HepG2 (cell line): ENCODE data around the gene LILRB3. TPM values are rescaled to one million over a fixed set of nuclear protein-coding genes. Genes with fewer than 3 reads are reported as not detected.

Source experiments
- ATAC-seq: fragments of 200-7000 bp; cut with Tn5 transposase; 3 replicates; pipeline ENCODE4 v1.9.1; 2020; ENCODE audit warnings: mild to moderate bottlenecking, moderate library complexity
- BruUV-seq: library from RNA; stranded (reverse); fragments of 400-500 nt; replicated peaks from 2 replicates; lab custom pipeline; 2021; lab: Mats Ljungman, UMichigan
- CTCF ChIA-PET: fragments of 300-600 bp; formaldehyde crosslinking; extraction: SDS; loops from one replicate; lab custom pipeline; 2021; ENCODE audit warnings: low total read pairs, inconsistent platforms, low intra/inter-chr PET ratio; lab: Yijun Ruan, JAX
- POLR2A ChIA-PET: fragments of 350-600 bp; sonication (Branson Sonifier 250); formaldehyde crosslinking; loops from one replicate; lab custom pipeline; 2020; ENCODE audit warnings: antibody characterized with exemption, inconsistent platforms; lab: Yijun Ruan, JAX
- DNase-seq: peaks from one replicate; pipeline ENCODE4 v3.0.0-alpha.2; 2015; ENCODE audit warnings: low spot score
- FAIRE-seq: peaks from 3 replicates; lab custom pipeline; 2011; peaks lifted over from hg19 to GRCh38; lab: Jason Lieb, UNC
- H2AFZ ChIP-seq: one replicate; pipeline ENCODE4 v1.6.1; 2011; ENCODE audit warnings: low read length, inconsistent platforms
- H3K27ac ChIP-seq: fragments of 300-600 bp; 3 replicates; pipeline ENCODE4 v1.8.0; 2011; ENCODE audit warnings: mixed run types, mild to moderate bottlenecking, mixed read lengths, low read length, inconsistent platforms; ENCODE audit not compliant: insufficient read depth; ENCODE audit errors: extremely low read length
- H3K27me3 ChIP-seq, 2 experiments: fragments of 200-600 bp in 1 of 2; 2 replicates in 1 of 2; 3 replicates in 1 of 2; pipeline versions ENCODE4 v1.6.0 to v1.8.0; 2011; ENCODE audit warnings: low read length in 2 of 2, mild to moderate bottlenecking in 2 of 2, moderate library complexity in 2 of 2, inconsistent platforms in 1 of 2; ENCODE audit not compliant: insufficient read depth in 2 of 2, control insufficient read depth in 1 of 2
- H3K36me3 ChIP-seq, 2 experiments: fragments of 200-600 bp in 1 of 2; replicated peaks in 1 of 2; 2 replicates in 1 of 2; 3 replicates in 1 of 2; pipeline versions ENCODE4 v1.5.1 to v1.8.0; 2011; ENCODE audit warnings: low read length in 2 of 2, inconsistent platforms in 1 of 2; ENCODE audit not compliant: insufficient read depth in 2 of 2, control insufficient read depth in 1 of 2
- H3K4me1 ChIP-seq: 2 replicates; pipeline ENCODE4 v1.5.1; 2012; ENCODE audit warnings: low read length, inconsistent platforms; ENCODE audit not compliant: insufficient read depth
- H3K4me2 ChIP-seq: 2 replicates; pipeline ENCODE4 v1.6.0; 2011; ENCODE audit warnings: low read depth, low read length, inconsistent platforms
- H3K4me3 ChIP-seq, 3 experiments: fragments of 200-600 bp in 1 of 3; sonication (generic), shearing (Covaris generic) in 1 of 3; replicated peaks in 1 of 3; 2 replicates each; pipeline ENCODE4 v1.5.1; 2011 to 2016; ENCODE audit warnings: low read length in 3 of 3, inconsistent platforms in 2 of 3, low read depth in 2 of 3, mild to moderate bottlenecking in 2 of 3, control low read depth in 1 of 3, mixed read lengths in 1 of 3; ENCODE audit not compliant: insufficient read depth in 1 of 3
- H3K79me2 ChIP-seq: one replicate; pipeline ENCODE4 v1.6.1; 2011; ENCODE audit warnings: low read length, inconsistent platforms; ENCODE audit not compliant: insufficient read depth
- H3K9ac ChIP-seq: 2 replicates; pipeline ENCODE4 v1.6.0; 2011; ENCODE audit warnings: mild to moderate bottlenecking, low read depth, low read length, inconsistent platforms; ENCODE audit not compliant: insufficient read depth
- H3K9me3 ChIP-seq: 2 replicates; pipeline ENCODE4 v1.5.1; 2012; ENCODE audit warnings: mild to moderate bottlenecking, low read length
- H4K20me1 ChIP-seq: 2 replicates; pipeline ENCODE4 v1.6.0; 2011; ENCODE audit warnings: inconsistent platforms, mild to moderate bottlenecking, low read length, moderate library complexity; ENCODE audit not compliant: insufficient read depth
- CREBL2 ChIP-seq: sonication (generic); formaldehyde crosslinking; IDR thresholded peaks from 2 replicates; pipeline ENCODE4 v1.8.1; 2023; ENCODE audit warnings: missing genetic modification reagents, mild to moderate bottlenecking, borderline replicate concordance
- DZIP1 ChIP-seq: sonication (generic); formaldehyde crosslinking; IDR thresholded peaks from 2 replicates; pipeline ENCODE4 v1.5.0; 2020; ENCODE audit warnings: mild to moderate bottlenecking, missing genetic modification reagents
- FOXK2 ChIP-seq: fragments of 450-650 bp; IDR thresholded peaks from 2 replicates; pipeline ENCODE4 v1.6.1; 2016
- HHEX ChIP-seq: IDR thresholded peaks from 2 replicates; pipeline ENCODE4 v1.6.1; 2016; ENCODE audit warnings: control low read depth
- MYPOP ChIP-seq: sonication (generic); formaldehyde crosslinking; IDR thresholded peaks from 2 replicates; pipeline ENCODE4 v1.8.1; 2023; ENCODE audit warnings: mild to moderate bottlenecking, moderate library complexity, missing genetic modification reagents
- NFYC ChIP-seq: IDR thresholded peaks from 2 replicates; pipeline ENCODE4 v1.6.1; 2016; ENCODE audit warnings: missing genetic modification reagents, missing compliant biosample characterization
- SAFB2 ChIP-seq: sonication (generic); formaldehyde crosslinking; IDR thresholded peaks from 2 replicates; pipeline ENCODE4 v1.5.1; 2020; ENCODE audit warnings: missing genetic modification reagents, low read depth, mild to moderate bottlenecking, borderline replicate concordance
- SIX4 ChIP-seq: sonication (generic); formaldehyde crosslinking; IDR thresholded peaks from 2 replicates; pipeline ENCODE4 v1.4.0; 2020; ENCODE audit warnings: missing genetic modification reagents
- ZC3H13 ChIP-seq: sonication (generic); formaldehyde crosslinking; IDR thresholded peaks from 2 replicates; pipeline ENCODE4 v1.8.1; 2023; ENCODE audit warnings: mild to moderate bottlenecking, missing genetic modification reagents, moderate library complexity
- ZNF136 ChIP-seq: sonication (generic); formaldehyde crosslinking; IDR thresholded peaks from 2 replicates; pipeline ENCODE4 v1.8.1; 2022; ENCODE audit warnings: low read depth, mild to moderate bottlenecking, moderate library complexity, missing genetic modification reagents
- ZNF230 ChIP-seq: sonication (generic); formaldehyde crosslinking; IDR thresholded peaks from 2 replicates; pipeline ENCODE4 v1.4.0; 2020; ENCODE audit warnings: mild to moderate bottlenecking, missing genetic modification reagents
- ZNF382 ChIP-seq: sonication (generic); formaldehyde crosslinking; IDR thresholded peaks from 2 replicates; pipeline ENCODE4 v1.5.0; 2020; ENCODE audit warnings: missing genetic modification reagents, mild to moderate bottlenecking, borderline replicate concordance
- ZNF597 ChIP-seq: sonication (generic); formaldehyde crosslinking; IDR thresholded peaks from 2 replicates; pipeline ENCODE4 v1.5.0; 2020; ENCODE audit warnings: missing genetic modification reagents
- ZNF768 ChIP-seq: sonication (generic); formaldehyde crosslinking; IDR thresholded peaks from 2 replicates; pipeline ENCODE4 v1.4.0; 2020; ENCODE audit warnings: missing genetic modification reagents
- WGBS: methylation state at CpG from one replicate; pipeline ENCODE4 v1.1.6; 2017; ENCODE audit warnings: low lambda C conversion rate; 5-methylcytosine and 5-hydroxymethylcytosine counted together
- in situ Hi-C: cut with HindIII; loops from 2 replicates; pipeline ENCODE4 v1.10.0; 2017; ENCODE audit warnings: low pct_unique_long_range_greater_than_20kb; ENCODE audit not compliant: extremely low pct_ligation_motif_present
- intact Hi-C: fragments of 100-400 bp; cut with micrococcal nuclease; formaldehyde crosslinking; loops from one replicate; pipeline ENCODE4 v1.10.0; 2022; ENCODE audit not compliant: unreplicated experiment
- polyA plus RNA-seq, 8 experiments: library from polyadenylated mRNA; depleted of rRNA in 3 of 8; stranded (reverse) in 7 of 8; unstranded in 1 of 8; fragments of >200 nt; fragmentation: Illumina TruSeq in 4 of 8; extraction: Trizol in 4 of 8; gene quantifications; 2 replicates each; pipeline versions ENCODE4 v1.2.1 to v1.2.3, GENCODE V29; 2011 to 2016; ENCODE audit warnings: low read depth in 4 of 8, missing spikeins in 1 of 8, mixed read lengths in 1 of 8; ENCODE audit not compliant: insufficient read depth in 1 of 8
- total RNA-seq, 5 experiments: library from RNA; depleted of rRNA; stranded (reverse); fragments of >200 nt; fragmentation: Illumina TruSeq; extraction: Trizol; gene quantifications; 2 replicates each; pipeline ENCODE4 v1.2.3, GENCODE V29; 2016; ENCODE audit warnings: low read depth in 1 of 5

LILRB3 gene
- total and polyA plus RNA-seq, 2 of the 13 experiments (the other 11 are each of a cell fraction or from before 2014, with no cell fraction given), result 0.22 TPM; not detected in 1

GRCh38 chr19:54199401-54199800 lies 23.4 kb downstream of the LILRB3 start:
- no peak overlapping the region for H3K27ac ChIP-seq
- H3K79me2 ChIP-seq, result peaks cover 37% of the 10 kb centered on the region
- peaks cover 4 to 41% of the 10 kb centered on the region in 2 experiments for H3K36me3 ChIP-seq
- in situ Hi-C loops, result no loop called here
- no peak overlapping the region for H2AFZ ChIP-seq
- ChIA-PET CTCF (no interaction called here), POLR2A (interaction anchor here (0.7 to 8.7 kb wide), 4 partner anchors 9 to 62 kb away, joined by 3 to 306 read pairs (median 52); partner anchors contain the start of genes CNOT3, MBOAT7 and TSEN34)
- H3K4me1 ChIP-seq, result peaks cover 37% of the 10 kb centered on the region
- DNase-seq (no peak), FAIRE-seq (no peak), ATAC-seq (no peak)
- intact Hi-C loops, result no loop called here
- WGBS, result 97% methylated on average over 16 of the region's 16 CpGs
- BruUV-seq, result no TSS peak
- no peak overlapping the region for H3K9ac ChIP-seq
- peaks cover 37% of the 10 kb centered on the region for H4K20me1 ChIP-seq
- no peak overlapping the region for H3K4me2 ChIP-seq
- no peak overlapping the region for H3K4me3 ChIP-seq
- TF ChIP-seq ZNF768 (CRISPR knock-in tag) (no peak), FOXK2 (no peak), CREBL2 (CRISPR knock-in tag) (no peak), HHEX (CRISPR knock-in tag) (no peak), NFYC (no peak), ZNF382 (CRISPR knock-in tag) (no peak), ZC3H13 (CRISPR knock-in tag) (no peak), SIX4 (CRISPR knock-in tag) (no peak)
- H3K27me3 ChIP-seq, result no peaks in the 10 kb centered on the region; a peak in 1 of 5 replicates
- no peaks in the 10 kb centered on the region for H3K9me3 ChIP-seq

- in situ Hi-C loops (no loop called here), intact Hi-C loops (no loop called here)
- H3K9me3 ChIP-seq, result no peaks in the 10 kb centered on the region
- DNase-seq, result no peak
- H3K9ac ChIP-seq, result no peak overlapping the region
- no peak for ATAC-seq
- peaks cover 14% of the 10 kb centered on the region for H4K20me1 ChIP-seq
- no peaks in the 10 kb centered on the region; a peak in 1 of 5 replicates for H3K27me3 ChIP-seq
- no peak overlapping the region for H3K27ac ChIP-seq
- no peak overlapping the region for H3K4me2 ChIP-seq
- H2AFZ ChIP-seq, result no peak overlapping the region
- peaks cover 28% of the 10 kb centered on the region for H3K79me2 ChIP-seq
- ChIA-PET POLR2A (interaction anchor here (6.4 kb wide), 1 partner anchor 12 kb away, joined by 78 read pairs; no protein-coding TSS in a partner anchor), CTCF (no interaction called here)
- peaks cover 10 to 33% of the 10 kb centered on the region in 2 experiments for H3K36me3 ChIP-seq
- H3K4me1 ChIP-seq, result peaks cover 27% of the 10 kb centered on the region
- 100% methylated on average over 2 of the region's 3 CpGs for WGBS
- no TSS peak for BruUV-seq
- no peak for FAIRE-seq
- H3K4me3 ChIP-seq, result no peak overlapping the region
- TF ChIP-seq DZIP1 (CRISPR knock-in tag), result no peak
- no peak for TF ChIP-seq ZNF230 (CRISPR knock-in tag)
- no peak for TF ChIP-seq SAFB2 (CRISPR knock-in tag)
- no peak for TF ChIP-seq MYPOP
- no peak for TF ChIP-seq ZNF136 (CRISPR knock-in tag)
- TF ChIP-seq ZNF597, result no peak
These were observed 25.7 kb downstream of the LILRB3 start for GRCh38 chr19:54197121-54197520.
